NCI-H1930 (cell line): ENCODE data around the gene MGAT5B.
"Not testable (repeated sequence)": the region's sequence is repeated elsewhere in the genome, so short reads cannot be mapped to it uniquely, and the experiment has no call there.

Experiments used
- DNase-seq, 2 experiments: peaks; one replicate each; lab custom pipeline; 2025; lab: John Stamatoyannopoulos, UW

The MGAT5B gene

DNA sequence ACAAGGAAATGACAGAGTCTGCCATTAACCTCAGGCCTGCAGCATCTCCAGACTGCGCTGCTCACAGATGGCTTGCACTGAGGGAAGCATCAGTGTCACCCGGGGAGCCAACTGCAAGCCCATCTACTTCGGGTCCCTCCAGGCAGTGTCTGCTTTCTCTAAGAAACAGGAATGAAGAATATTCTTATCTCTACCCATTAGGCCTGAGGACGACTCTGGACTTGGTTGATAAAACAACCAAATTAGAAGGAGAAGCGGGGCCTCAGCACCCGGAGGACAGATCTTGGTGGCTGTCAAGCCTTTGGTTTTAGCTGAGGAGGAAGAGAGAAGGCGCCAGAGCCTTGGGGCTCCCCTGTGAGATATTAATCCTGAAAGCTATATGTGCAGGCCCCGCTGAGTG is 19.5 kb upstream of the MGAT5B start:
- DNase-seq: no peak

GRCh38 chr17:76849160-76849559 is 19.0 kb upstream of the MGAT5B start:
- not testable (repeated sequence) for DNase-seq

DNA sequence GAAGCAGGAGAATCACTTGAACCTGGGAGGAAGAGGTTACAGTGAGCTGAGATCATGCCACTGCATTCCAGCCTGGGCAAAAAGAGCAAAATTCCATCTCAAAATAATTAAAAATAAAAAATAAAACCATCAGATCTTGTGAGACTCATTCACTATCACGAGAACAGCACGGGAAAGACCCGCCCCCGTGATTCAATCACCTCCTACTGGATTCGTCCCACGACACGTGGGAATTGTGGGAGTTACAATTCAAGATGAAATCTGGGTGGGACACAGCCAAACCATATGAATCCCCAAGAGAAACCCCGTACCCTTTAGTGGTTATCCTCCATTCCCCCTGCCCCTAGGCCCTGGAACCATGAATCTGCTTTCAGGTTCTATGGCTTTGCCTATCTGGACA is 15.4 kb upstream of the MGAT5B start:
- no peak for DNase-seq

GRCh38 chr17:76855105-76855504 is 13.1 kb upstream of the MGAT5B start:
- DNase-seq: no peak

DNA sequence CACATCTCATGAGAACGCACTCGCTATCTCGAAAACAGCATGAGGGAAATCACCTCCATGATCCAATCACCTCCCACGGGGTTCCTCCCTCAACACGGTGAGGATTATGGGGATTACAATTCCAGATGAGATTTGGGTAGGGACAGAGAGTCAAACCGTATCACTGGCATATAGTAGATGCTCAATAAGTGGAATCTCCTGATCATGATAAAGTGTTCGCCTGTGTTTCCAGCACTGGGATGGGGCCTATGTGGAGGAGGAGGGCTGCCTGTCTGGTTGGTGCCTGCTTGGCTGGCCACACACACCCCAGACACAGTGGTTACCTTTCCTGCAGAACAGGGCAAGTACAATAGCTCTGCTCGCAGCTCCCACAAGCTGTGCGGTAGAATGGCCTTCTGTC is 6.1 kb upstream of the MGAT5B start:
- no peak for DNase-seq

- no peak for DNase-seq
Observed at GRCh38 chr17:76862494-76862893, 5.7 kb upstream of the MGAT5B start.

GRCh38 chr17:76864024-76864423 is 4.2 kb upstream of the MGAT5B start:
- DNase-seq: no peak

- DNase-seq: no peak
Observed at GRCh38 chr17:76865174-76865573, 3.0 kb upstream of the MGAT5B start.

GRCh38 chr17:76866203-76866602 is 2.0 kb upstream of the MGAT5B start:
- no peak for DNase-seq

GRCh38 chr17:76866774-76867577 is 1.2 kb upstream of the MGAT5B start:
- no peak for DNase-seq

DNA sequence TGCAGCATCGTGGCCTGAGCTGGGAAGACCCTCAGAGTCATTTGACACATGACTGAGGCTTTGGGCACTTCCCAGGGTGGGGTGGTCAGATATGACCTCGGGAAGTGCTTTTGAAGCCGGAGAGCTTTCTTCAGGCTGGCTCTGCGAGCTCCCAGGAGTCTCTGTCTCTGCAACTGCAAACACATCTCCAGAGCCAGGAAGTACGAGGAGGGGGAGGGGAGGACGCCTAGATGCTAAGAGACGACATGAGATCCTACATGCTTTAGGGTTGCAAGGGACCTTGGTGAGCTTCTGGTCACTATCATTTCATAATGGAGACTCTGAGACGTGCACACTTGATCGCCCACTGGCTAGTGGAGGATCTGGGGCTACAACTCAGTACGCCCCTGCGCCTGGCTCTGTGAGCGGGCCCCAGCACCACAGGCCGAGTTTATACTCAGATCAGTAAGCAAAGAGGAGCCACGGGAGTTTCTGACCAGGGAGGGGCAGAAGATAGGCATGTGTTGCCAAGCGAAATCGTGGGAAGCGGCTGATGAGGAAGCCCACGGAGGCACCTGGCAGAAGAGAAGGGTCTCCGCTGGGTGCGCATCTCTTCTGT is 527 bp upstream of the MGAT5B start:
- DNase-seq: no peak

DNA sequence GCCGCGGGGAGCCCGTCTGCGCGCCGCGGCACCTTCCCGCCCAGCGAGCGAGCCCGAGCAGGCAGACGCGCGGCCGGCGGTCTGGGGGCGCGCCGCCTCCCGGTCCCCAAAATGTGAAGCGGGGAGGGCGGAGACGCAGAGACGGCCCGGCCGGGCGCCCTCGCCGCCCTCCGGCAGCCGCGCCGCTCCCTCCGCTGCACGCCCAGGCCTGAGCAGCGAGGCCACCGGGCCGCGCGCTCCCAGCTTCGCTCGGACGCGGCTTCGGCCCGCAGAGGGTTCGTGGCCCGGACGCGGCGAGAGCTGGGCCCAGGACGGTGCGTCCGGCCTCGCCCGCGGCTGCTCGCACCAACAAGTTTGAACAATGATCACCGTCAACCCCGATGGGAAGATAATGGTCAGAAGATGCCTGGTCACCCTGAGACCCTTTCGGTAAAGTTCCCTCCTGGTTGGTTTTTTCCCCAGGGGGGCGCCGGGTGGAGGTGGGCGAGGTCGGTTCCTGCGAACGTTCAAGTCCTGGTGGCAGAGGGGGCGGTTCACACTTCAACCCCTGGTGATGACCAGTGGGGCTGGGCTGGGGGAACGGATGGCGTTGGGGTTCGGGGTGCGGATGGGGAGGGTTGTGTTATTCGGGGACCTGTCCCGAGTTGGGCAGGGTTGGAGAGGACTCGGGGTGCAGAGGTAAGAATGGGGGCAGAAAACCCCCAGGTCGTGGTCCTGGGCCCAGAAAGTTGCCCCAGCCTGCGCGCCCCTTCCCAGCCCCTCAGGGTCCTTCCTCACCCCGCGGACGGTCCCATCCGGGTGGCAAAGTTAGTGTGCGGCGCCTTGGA is 678 bp downstream of the MGAT5B start:
- DNase-seq: no peak

DNA sequence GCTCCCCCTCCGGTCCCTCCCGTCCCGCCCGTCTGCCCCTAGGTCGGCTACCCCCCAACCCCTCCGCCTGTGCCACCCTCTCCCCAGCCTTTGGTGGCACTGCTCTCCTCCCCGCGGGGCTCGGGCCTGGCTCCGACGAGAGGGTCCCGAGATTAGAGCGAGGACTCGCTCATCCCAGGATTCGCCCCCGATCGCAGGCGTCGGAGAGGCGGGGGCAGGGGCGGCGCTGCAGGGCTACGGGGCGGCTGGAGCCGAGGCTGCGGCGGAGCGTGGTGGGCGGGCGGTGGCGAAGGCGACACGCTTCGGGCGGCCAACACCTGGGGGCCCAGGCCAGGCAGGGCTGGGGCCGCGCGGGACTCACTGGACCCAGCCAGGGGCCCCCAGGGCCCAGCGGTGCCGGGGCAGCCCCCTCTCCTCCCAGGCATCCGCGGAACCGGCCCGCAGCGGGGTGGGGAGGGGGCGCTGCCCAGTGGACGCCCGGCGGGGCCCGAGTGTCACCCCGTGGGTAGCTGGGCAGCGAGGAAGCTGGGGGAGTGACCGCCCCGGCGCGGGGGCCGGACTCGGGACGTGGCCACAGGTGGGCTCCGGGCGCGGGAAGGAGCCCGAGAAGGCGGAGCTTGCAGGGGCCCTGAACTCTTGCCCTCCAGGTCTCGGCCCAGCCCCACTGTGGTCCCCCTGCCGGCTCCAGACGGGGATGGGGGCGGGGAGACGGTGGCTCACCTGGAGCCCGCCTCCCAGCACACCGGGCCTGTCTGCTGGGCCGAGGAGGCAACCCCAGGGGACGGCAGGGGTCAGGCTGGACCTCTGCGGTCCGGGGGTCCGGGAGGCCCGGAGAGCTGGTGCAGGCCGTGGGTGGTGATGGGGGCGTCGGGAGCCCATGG is 1.5 kb downstream of the MGAT5B start:
- DNase-seq: no peak

GRCh38 chr17:76870377-76870714 is 2.1 kb downstream of the MGAT5B start:
- DNase-seq: no peak

DNA sequence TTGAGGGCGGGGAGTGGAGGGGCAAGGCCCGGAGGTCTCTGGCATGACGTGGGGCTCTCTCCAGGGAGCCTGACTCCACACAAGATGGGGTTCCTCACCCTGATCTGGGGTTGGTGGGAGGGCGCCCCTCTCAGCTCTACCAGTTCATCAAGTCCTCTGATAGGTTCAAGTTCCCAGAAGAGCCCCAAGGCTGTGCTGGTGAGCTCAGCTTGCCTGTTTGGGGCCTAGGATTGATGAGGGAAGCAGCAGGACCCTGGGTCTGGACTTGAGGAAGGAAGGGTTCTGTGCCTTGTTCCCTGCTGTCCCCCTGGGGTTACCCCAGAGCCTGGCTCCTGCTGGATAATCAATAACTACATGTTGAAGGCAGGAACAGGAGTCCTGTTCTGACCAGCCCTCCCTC is 3.5 kb downstream of the MGAT5B start:
- DNase-seq: no peak

- no peak for DNase-seq
Observed at GRCh38 chr17:76872221-76872873, 4.1 kb downstream of the MGAT5B start.

DNA sequence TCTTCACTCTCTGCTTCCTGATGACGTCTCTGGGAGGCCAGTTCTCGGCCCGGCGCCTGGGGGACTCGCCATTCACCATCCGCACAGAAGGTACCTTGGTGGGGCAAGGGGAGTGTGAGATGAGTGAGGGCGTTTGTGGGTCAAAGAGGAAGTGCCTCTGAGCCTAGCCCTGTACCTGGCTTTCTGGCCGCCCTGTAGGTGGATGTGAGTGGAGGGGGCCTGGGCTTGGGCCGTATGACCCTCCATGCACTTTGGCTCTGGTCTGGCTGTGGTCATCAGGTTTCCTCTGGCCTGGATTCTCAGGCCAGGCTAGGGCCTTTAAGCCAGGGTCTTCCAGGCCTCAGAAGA is 4.6 kb downstream of the MGAT5B start:
- no peak for DNase-seq

- no peak for DNase-seq
Observed at GRCh38 chr17:76873856-76874255, 5.7 kb downstream of the MGAT5B start.

DNA sequence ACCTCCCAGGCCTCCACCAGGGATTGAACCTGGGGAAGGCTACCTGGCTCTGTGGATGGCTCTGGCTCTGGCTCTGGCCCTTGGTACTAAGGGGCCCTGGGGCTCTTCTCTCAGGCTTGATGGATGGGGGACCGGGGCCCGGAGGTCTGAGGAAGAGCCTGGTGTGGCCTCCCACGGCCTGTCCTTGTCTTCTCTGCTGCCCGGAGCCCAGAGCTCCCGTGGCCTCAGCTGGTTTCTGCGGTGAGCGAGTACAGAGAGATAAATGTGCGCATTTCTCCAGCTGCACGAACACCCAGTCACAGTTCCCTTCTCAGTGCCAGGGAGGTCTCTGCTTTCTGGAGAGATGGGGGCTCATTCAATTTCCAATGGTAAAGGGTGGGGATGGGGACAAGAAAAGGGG is 9.2 kb downstream of the MGAT5B start:
- DNase-seq: no peak

GRCh38 chr17:76878568-76878967 is 10.4 kb downstream of the MGAT5B start:
- no peak for DNase-seq

DNA sequence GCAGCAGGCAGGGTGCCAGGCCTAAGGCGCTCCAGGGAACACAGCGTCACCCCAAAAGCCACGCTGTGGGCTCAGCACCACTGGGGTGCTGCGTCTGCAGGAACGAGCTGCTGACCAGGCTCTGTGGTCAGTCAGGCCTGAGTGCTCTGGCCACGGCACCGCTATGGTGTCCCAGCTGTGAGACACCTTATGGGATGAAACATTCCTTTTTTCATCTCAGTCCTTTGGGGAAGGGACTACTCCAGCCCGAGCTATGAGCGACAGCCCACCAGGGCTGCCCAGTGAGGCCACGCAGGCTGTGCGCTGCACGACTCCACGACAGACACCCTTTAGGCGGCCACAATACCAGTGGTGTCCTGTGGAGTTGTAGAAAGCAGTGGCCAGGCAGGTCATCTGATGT is 11.1 kb downstream of the MGAT5B start:
- no peak for DNase-seq

GRCh38 chr17:76879691-76880090 is 11.5 kb downstream of the MGAT5B start:
- DNase-seq: no peak
